Lung (tissue), 12 donors: Measurements from ENCODE around the gene RTN1. TPM values are rescaled to one million over a fixed set of nuclear protein-coding genes. Genes with fewer than 3 reads are reported as not detected.
A peak's percentile ranks its signal among the peaks of the same experiment; 100 is the strongest.

Source experiments
- ATAC-seq: fragments of 200-7000 bp; cut with Tn5 transposase; one replicate; pipeline ENCODE4 v1.9.1; 2020; ENCODE audit warnings: moderate number of reproducible peaks; ENCODE audit not compliant: insufficient read depth, low FRiP score
- DNase-seq, 3 donors: peaks; one replicate each; pipeline ENCODE4 v3.0.0-alpha.2; 2013 to 2017
- H3K27ac ChIP-seq, 2 donors: one replicate each; pipeline ENCODE4 v1.5.1; 2013; ENCODE audit warnings: mild to moderate bottlenecking in 2 of 2, moderate library complexity in 2 of 2, control low read depth in 1 of 2, inconsistent platforms in 1 of 2, low read depth in 1 of 2, low read length in 1 of 2
- H3K27me3 ChIP-seq, 3 donors: one replicate each; pipeline ENCODE4 v1.5.1; 2013; ENCODE audit warnings: low read length in 2 of 3; ENCODE audit not compliant: control insufficient read depth in 3 of 3, insufficient read depth in 3 of 3
- H3K36me3 ChIP-seq, 4 donors: one replicate each; pipeline ENCODE4 v1.5.1; 2013; ENCODE audit warnings: low read length in 4 of 4, mild to moderate bottlenecking in 1 of 4, moderate library complexity in 1 of 4; ENCODE audit not compliant: control insufficient read depth in 4 of 4, insufficient read depth in 4 of 4
- H3K4me1 ChIP-seq, 5 donors: one replicate each; pipeline ENCODE4 v1.5.1; 2013; ENCODE audit warnings: low read length in 5 of 5, mild to moderate bottlenecking in 2 of 5, moderate library complexity in 1 of 5; ENCODE audit not compliant: control insufficient read depth in 5 of 5, insufficient read depth in 5 of 5
- H3K4me3 ChIP-seq: one replicate; pipeline ENCODE4 v1.5.1; 2013; ENCODE audit warnings: mild to moderate bottlenecking, control low read depth, moderate library complexity
- H3K9ac ChIP-seq, 2 donors: one replicate each; pipeline ENCODE4 v1.5.1; 2013; ENCODE audit warnings: low read length in 2 of 2, control low read depth in 1 of 2; ENCODE audit not compliant: insufficient read depth in 1 of 2
- H3K9me3 ChIP-seq, 4 donors: one replicate each; pipeline ENCODE4 v1.5.1; 2013; ENCODE audit warnings: low read length in 3 of 4, mild to moderate bottlenecking in 1 of 4, moderate library complexity in 1 of 4; ENCODE audit not compliant: control insufficient read depth in 4 of 4, insufficient read depth in 3 of 4
- CTCF ChIP-seq: IDR thresholded peaks from 2 replicates; pipeline ENCODE4 v1.5.1; 2012; ENCODE audit warnings: mild to moderate bottlenecking; ENCODE audit errors: control extremely low read depth, extremely low read depth
- WGBS, 2 donors: extraction: QIAGEN DNeasy Blood & Tissue Kit; methylation state at CpG; one replicate each; pipeline ENCODE4 v1.1.7; 2013; 5-methylcytosine and 5-hydroxymethylcytosine counted together
- polyA plus RNA-seq, 2 donors: library from polyadenylated mRNA; stranded (reverse); fragments of 200-250 nt; gene quantifications; one replicate each; pipeline ENCODE4 v1.2.1, GENCODE V29; 2013
- total RNA-seq, 2 donors: library from RNA; depleted of rRNA in 1 of 2; stranded (reverse); fragments of >200 nt in 1 of 2; gene quantifications; one replicate each; pipeline ENCODE4 v1.2.1, GENCODE V29; 2014 to 2021
- donor health status: control.
- donor health status: control.
- donor health status: Bipolar disorder and iron deficiency.
- donor health status: healthy.
- donor health status: DM: yes; HTN: yes; CAD: no.

Gene RTN1
- total and polyA plus RNA-seq, 4 donors = 2.4 to 9.0 (median 6.9) TPM

- H3K27me3 ChIP-seq = peaks cover 0 to 19% (median 18%) of the 10 kb centered on the region in 3 donors
- H3K9ac ChIP-seq = no peak overlapping the region
- ATAC-seq (no peak), DNase-seq (peak; percentile 2 to 27 (median 16))
- H3K27ac ChIP-seq = no peak overlapping the region
- 1 to 3% methylated on average over 57 of the region's 57 CpGs for WGBS, 2 donors
- no peak overlapping the region for H3K4me3 ChIP-seq
- H3K36me3 ChIP-seq = no peaks in the 10 kb centered on the region
- H3K4me1 ChIP-seq = peaks cover 0 to 5% (median 0%) of the 10 kb centered on the region in 5 donors
- TF ChIP-seq CTCF = no peak
- peaks cover 0 to 4% (median 0%) of the 10 kb centered on the region in 4 donors for H3K9me3 ChIP-seq
Observed at GRCh38 chr14:59630288-59630963, 240.2 kb downstream of the RTN1 start.

DNA sequence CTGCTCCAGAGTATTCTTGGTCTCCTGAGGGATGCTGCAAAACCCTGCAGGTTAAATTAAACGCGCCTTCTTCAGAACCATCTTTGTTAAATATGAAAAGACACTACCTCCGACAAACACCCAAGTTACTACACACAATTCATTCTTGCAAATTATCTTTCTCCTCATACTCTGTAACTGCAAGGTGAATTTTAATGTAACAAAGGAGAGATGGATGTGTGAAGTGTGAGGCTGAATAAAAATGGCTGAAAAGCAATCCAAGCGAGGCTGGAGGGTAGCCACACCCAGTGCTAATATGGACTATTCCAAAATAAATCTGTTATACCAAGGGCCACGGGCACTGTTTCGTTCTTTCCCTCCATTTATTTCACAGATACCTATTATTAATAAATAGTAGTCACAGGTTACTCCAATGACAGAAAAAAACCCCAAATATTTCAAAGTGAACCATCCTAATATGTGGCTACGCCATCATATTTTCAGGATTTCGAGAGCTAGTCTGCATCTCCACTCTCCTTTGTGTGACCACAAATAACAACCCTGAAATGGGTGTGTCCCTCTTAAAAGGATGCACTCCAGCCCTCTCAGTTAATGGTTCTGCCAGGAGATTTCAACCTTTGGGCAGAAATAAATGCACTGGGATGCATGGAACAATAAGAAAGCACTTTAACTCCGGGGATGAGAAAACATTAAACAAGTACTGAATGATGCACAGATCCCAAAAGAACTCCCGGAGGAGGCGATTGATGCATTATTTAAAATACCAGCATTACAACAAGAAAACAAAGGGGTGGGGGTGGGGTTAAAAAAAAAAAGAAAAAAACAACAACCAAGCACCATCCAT lies 240.9 kb downstream of the RTN1 start:
- no peak overlapping the region for H3K4me3 ChIP-seq

GRCh38 chr14:59627011-59627520 lies 243.5 kb downstream of the RTN1 start:
- no peak for TF ChIP-seq CTCF
- Histone ChIP-seq H3K4me3 (no peak overlapping the region), H3K27me3 (peaks cover 0 to 18% (median 16%) of the 10 kb centered on the region in 3 donors), H3K36me3 (no peaks in the 10 kb centered on the region), H3K9ac (no peak overlapping the region), H3K9me3 (peaks cover 0 to 4% (median 0%) of the 10 kb centered on the region in 4 donors), H3K4me1 (peaks cover 0 to 5% (median 0%) of the 10 kb centered on the region in 5 donors), H3K27ac (no peak overlapping the region)
- WGBS, 2 donors = 79 to 85% methylated on average over 2 of the region's 2 CpGs
- no peak for ATAC-seq
- DNase-seq = no peak

More for the DNA sequence above, 240.9 kb downstream of the RTN1 start:
- DNase-seq = no peak
- H3K9ac ChIP-seq = no peak overlapping the region
- ATAC-seq = no peak
- H3K4me1 ChIP-seq = peaks cover 0 to 5% (median 0%) of the 10 kb centered on the region in 5 donors
- no peak for TF ChIP-seq CTCF
- H3K27ac ChIP-seq = no peak overlapping the region
- no peaks in the 10 kb centered on the region for H3K36me3 ChIP-seq
- peaks cover 0 to 19% (median 18%) of the 10 kb centered on the region in 3 donors for H3K27me3 ChIP-seq
- 64 to 77% methylated on average over 11 of the region's 11 CpGs for WGBS, 2 donors
- H3K9me3 ChIP-seq = peaks cover 0 to 4% (median 0%) of the 10 kb centered on the region in 4 donors
